Measurements from ENCODE around the gene TOMM22.
A peak's percentile ranks its signal among the peaks of the same experiment; 100 is the strongest.
"Not testable (repeated sequence)": the region's sequence is repeated elsewhere in the genome, so short reads cannot be mapped to it uniquely, and the experiment has no call there.

Gene TOMM22

DNA sequence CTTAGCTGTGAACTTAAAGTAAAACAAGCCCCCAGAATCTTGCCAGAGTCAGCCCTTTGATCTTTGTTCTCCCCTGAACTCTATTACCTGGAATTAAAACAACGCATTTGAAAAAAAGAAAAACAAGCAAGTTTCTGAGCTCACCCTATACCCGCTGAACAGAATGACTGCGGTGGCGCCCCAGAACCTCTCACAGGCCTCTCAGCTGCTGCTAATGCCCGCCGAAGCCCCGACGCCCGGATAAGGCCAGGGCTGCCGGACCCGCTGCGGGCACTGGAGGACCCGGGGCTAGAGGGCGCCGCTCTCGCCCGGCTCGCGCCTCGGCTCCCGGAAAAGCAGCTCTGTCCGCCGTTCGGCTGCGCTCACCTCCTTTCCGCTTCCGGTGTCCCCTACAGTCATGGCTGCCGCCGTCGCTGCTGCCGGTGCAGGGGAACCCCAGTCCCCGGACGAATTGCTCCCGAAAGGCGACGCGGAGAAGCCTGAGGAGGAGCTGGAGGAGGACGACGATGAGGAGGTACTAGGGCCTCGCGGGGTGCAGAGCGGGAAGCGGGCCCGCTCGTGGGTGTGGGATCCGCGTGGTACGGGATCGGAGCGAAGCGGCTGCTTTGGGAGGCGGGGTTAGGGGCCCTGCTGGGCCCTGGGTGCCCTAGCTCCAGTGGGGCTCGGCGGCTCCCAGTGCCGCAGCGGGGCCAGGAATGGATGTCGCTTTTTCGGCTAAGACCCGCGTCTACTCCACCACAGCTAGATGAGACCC is at the start of gene TOMM22:
TSS of gene TOMM22 (plus strand) at position 376 of the 754 bp plus-strand sequence. CDS start at position 398, 22 bp downstream.
- peak; percentile 87 to 99 (median 92) for DNase-seq
- intact Hi-C loops (cut with DNase I): loop anchor here (2.0 kb wide), 1 partner anchor 17 kb away; no protein-coding TSS in a partner anchor

DNA sequence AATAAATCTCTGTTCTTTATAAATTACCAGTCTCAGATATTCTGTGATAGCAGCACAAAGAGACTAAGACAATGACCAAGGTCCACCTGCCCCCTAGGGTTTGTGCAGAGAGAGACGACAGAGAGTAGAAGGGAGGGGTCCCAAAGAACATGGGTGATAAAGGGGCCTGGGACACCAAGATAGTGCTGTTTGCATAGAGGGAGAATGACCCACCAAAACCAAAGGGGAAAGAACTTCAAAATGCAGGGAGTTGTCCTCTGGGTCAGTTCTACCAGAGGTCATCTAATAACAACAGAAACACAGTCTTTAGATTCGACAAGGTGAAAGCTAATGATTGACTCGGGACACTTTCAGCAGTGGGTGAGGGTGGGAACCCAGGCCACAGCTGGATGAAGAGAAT is 49.2 kb upstream of the TOMM22 start:
- intact Hi-C loops (cut with DNase I): no loop called here
- no peak for DNase-seq

DNA sequence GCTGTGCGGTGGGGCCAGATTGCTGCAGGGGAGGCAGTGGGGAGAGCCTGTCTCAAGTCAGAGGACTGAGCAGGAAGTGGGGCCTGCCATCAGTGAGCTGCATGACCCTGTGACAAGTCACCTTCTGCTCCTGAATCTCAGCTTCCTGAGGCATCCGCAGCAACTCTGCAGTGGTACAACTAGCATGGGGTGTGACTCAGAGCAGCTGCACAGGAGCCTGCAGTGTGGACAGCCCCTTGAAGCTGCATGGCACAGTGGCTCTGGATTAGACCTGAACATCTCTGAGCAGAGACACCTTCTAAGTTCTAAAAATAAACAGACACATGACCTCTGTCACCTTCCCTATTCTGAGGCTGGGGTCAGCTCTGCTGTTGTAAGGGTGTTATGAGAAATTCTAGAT is 43.5 kb upstream of the TOMM22 start:
- intact Hi-C loops (cut with DNase I): no loop called here
- no peak for DNase-seq

DNA sequence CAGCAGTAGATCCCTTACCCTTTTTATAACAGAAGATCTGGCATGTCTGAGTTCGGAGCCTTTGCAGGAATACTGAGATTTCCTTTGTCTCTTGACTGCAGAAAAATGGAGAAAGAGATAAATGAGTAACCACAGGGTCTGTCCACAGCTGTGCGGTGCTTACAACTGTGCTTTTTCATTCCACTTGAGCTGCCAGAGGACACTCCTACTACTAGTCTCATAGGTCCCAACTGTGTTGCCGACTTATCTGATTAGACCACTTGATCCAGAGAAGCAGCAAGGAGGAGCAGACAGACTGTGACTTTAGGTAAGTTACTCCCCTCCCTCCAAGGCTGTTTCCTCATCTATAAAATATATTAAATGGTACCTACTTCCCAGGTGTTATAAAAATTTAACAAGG is 43.0 kb upstream of the TOMM22 start:
- DNase-seq: peak in 1 of 10 donors; percentile 37
- intact Hi-C loops (cut with DNase I): no loop called here

DNA sequence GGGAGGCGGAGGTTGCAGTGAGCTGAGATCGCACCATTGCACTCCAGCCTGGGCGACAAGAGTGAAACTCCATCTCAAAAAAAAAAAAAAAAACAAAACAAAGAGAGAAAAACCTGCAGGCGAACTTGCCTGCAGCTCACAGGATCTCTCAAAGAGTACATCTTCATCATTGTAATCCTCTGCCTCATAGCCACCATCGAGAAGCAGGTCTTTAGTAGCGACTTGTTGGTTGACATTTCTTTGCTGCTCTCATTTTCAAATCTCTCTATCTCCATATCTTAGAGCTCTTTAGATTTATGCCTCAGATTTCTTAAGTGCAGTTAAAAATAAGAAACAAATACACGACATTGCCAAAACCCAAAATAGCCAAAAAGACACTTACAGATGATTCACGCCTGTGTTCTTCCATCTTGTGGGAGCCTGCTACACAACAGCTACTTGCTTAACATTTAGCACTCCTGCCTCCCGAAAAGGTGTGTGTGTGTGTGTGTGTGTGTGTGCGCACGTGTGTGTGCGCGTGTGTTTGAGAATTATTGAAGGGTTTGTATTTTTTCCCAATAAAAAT is 40.2 kb upstream of the TOMM22 start:
- intact Hi-C loops (cut with DNase I): no loop called here
- peak in 1 of 10 donors; percentile 27 for DNase-seq

DNA sequence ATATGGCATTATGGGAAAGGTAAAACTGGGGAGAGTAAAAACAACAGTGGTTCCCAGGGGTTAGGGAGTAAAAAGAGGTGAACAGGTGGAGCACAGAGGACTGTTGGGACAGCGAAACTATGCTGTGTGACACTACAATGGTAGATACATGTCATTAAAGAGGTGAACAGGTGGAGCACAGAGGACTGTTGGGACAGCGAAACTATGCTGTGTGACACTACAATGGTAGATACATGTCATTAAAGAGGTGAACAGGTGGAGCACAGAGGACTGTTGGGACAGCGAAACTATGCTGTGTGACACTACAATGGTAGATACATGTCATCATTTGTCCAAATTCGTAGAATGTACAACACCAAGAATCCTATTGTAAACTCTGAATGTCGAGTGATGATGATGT is 37.5 kb upstream of the TOMM22 start:
- intact Hi-C loops (cut with DNase I): not testable (repeated sequence)

DNA sequence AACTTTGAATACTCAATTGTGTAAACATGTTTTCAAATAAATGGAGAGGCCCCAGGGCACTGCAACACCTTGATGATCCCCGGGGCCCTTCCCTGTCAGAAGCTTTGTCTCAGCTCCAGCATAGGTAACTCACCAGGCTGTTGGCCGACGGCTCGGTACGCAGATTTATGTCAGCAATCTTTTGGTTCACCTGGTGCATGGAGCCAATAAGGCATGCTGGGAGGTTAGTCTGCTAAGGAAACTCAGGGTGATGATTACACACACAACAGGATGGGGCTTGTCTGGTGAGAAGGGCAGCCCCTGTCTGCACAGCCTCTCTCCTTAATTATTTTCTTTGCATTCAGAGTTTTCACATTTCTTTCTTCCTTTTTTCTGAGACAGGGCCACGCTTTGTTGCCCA is 36.3 kb upstream of the TOMM22 start:
- DNase-seq: peak in 1 of 10 donors; percentile 55
- intact Hi-C loops (cut with DNase I): no loop called here

More for the DNA sequence above, 37.5 kb upstream of the TOMM22 start:
- not testable (repeated sequence) for DNase-seq

DNA sequence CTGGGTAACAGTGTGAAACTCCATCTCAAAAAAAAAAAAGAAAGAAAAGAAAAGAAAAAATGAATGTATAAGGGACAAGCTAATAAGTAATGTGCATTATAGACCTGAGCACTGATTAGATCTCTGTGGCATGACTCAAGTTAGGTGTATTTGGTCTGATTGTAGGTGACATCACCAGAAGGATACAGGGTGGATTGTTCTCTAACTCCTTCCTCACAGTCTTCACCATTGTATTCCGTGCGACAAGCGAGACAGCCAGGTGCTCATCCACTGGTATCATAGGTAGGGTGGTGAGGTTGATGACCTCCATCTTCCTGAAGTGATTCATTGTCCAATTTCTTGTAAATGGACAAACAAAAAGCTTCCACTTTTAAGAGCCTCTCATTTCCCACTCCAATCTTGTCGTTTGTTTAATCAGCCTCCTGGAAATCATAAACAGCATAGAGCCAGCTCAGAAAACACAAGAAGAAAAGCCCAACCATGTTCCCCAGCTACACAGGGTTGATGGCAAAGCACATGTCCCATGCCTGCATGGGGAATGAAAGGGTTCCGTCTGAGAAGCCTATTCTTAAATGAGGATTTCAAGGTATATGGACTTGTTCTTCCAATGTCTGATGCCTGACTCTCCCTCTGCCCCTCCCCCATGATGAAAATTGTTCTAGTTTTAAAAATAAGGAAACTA is 31.8 kb upstream of the TOMM22 start:
- intact Hi-C loops (cut with DNase I): no loop called here
- DNase-seq: no peak

DNA sequence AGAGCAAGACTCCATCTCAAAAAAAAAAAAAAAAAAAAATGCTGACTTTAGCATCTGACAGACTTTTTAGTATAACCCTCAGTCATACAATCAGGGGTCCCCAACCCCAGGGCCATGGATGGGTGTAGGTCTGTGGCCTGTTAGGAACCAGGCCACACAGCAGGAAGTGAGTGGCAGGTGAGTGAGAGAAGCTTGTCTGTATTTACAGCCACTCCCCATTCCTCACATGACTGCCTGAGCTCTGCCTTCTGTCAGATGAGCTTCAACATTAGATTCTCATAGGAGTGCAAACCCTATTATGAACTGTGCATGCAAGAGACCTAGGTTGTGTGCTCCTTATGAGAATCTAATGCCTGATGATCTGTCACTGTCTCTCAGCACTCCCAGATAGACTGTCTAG is 28.9 kb upstream of the TOMM22 start:
- intact Hi-C loops (cut with DNase I): no loop called here
- peak in 1 of 10 donors; percentile 37 for DNase-seq

DNA sequence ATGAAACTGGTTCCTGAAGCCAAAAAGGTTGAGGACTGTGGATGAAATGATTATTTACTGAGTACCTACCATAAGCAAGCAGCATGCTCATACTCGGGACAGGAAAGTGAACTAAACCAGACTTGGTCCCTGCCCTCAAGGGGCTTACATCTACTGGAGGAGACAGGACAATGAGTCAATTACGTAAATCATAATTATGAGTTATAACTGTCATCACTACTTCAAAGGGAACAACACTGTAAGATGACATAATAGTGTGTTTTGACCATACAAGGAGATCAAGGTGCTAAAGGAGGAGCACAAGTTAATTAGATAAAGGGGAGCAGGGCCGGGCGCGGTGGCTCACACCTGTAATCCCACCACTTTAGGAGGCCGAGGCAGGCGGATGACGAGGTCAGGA is 28.0 kb upstream of the TOMM22 start:
- intact Hi-C loops (cut with DNase I): no loop called here
- DNase-seq: no peak

DNA sequence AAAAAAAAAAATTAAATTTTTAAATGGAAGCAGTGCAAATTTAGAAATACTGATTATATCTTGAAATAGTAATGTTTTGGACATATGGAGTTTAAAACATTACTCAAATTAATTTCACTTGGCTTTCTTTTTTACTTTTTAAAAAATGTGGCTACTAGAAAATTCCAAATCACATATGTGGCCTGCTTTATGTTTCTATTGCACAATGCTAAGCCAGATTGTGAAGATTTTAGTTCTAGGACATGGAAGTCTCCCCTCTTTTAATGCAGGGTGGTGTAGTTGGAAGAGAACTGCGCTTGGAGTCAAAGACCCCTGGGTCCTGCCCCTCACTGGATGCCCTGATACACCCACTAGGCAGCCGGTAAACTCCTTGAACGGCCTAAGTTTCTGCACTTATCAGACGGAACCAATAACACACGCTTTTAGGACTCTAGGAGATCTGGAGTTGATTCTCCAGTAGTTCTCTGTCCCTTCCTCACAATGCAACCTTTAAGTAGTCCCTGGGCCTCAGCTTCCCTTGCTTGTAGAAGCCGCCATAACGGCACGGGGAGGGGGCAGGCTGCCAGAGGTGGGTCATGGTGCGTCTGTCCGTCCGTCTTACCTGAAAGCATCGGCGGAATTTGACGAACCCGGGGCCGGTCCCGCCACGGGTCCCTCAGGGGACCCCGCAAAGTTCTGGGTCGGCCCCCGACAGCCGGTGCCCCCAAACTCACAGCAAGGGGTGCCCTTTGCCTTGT is 26.1 kb upstream of the TOMM22 start:
- DNase-seq: no peak
- intact Hi-C loops (cut with DNase I): loop anchor here (5.0 kb wide), 1 partner anchor 153 kb away; no protein-coding TSS in a partner anchor

DNA sequence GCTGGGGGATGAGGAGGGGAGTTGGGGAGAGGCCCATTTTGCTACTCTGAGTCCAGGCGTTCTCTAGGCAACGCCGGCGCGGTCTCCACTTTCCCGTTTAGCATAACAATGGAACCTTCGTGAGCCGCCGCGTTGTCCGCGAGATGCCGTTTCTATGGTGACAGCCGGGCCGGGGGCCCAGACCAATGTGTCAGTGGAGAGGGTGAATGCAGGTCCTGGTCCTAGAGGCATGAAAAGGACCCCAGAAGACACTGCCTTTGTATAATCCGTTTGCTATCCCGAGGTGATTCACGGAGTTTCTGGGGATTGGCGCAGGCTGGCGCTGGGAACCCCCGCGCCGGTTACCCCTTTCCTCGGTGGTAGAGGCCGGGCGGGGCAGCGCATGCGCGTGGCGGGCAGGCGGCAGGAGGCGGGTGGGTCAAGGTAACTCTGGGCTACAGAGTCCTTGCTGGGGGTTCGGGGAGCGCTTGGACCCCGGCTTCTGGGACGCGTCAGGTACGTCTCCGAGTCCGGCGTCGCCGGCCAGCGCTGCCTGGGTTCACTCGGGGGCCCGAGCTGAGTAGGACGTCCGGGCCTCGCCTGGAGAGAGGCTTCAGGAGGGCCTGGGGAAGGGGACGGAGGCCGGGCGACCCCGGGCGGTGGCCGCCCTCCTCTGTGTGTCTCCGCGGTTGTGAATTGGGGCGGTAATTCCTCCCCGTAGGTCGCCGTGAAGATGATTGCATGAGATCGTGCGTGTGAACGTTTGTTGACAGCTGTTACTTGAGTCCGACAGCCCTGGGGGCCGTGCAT is 25.3 kb upstream of the TOMM22 start, which contains the start of the genes CBY1 and FAM227A:
TSS of gene CBY1 (plus strand) at position 383 of the 789 bp plus-strand sequence. CDS start 11,417 bp downstream, outside the sequence.
TSS of gene FAM227A (minus strand) at position 137 of the 789 bp plus-strand sequence. CDS start 6,224 bp downstream, outside the sequence.
- intact Hi-C loops (cut with DNase I): loop anchor here (5.0 kb wide), 1 partner anchor 154 kb away; no protein-coding TSS in a partner anchor

DNA sequence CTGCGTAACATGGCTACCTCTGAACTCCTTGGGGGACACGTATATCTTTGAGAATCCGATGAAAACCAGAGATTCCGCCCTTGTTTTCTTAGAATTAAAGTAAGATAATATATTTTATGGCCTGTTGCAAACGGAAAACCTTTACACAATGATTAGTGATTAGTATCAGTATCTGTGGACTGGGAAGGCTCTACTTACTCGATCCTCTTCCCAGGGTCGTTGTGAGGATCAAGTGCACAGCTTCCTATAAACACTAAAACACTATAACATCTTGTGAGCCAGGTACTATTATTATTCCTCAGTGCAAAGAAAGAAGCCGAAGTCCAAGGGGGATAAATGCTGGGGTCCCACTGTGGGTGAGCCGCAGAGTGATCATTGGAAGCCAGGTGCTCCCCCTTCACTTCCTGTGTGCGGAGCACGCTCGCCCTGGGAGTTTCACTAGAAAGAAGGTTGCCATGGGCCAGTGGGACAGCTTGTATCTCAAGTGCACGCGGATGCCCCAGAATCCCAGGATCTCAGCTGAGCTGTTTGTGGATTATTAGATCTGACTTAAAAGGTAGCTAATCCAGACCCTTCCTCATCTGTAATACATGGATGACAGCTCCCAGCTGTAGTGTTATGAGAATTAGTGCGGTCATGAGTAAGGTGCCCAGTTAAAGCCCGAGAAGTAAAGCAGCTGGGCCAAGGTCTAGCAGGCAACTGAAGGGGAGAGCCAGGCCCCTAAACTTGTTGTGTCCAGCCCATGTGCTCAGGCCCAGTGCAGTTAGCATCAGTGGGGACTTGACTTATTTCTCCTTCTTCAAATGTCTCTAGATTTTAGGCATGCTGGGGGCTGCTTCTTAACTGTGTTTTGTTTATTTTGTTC is 24.5 kb upstream of the TOMM22 start:
- peak in 1 of 10 donors; percentile 50 for DNase-seq
- intact Hi-C loops (cut with DNase I): loop anchor here (5.0 kb wide), 1 partner anchor 155 kb away; no protein-coding TSS in a partner anchor

More for the DNA sequence above, 25.3 kb upstream of the TOMM22 start, which contains the start of the genes CBY1 and FAM227A:
- DNase-seq: peak; percentile 80 to 98 (median 90)

DNA sequence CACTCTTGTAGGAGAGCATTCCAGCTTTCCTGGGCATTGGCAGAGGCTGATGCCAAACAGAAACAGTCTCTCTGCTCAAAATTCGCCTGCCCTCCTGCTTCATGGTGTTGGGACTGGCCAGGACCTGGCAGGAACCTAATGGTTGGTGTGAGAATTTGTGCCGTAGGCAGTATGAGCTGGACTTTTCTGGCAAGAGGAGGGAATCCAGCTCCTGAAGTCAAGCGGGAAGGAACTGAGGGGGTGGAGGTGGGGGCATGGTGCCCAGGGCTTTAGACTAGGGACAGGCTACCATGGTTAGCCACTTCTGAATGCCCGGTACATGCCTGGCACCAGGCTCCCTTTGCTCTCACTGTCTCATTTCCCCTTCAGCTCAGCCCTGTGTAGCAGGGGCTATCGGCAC is 6.9 kb upstream of the TOMM22 start:
- intact Hi-C loops (cut with DNase I): no loop called here
- DNase-seq: peak in 5 of 10 donors; percentile 13 to 82 (median 19)

DNA sequence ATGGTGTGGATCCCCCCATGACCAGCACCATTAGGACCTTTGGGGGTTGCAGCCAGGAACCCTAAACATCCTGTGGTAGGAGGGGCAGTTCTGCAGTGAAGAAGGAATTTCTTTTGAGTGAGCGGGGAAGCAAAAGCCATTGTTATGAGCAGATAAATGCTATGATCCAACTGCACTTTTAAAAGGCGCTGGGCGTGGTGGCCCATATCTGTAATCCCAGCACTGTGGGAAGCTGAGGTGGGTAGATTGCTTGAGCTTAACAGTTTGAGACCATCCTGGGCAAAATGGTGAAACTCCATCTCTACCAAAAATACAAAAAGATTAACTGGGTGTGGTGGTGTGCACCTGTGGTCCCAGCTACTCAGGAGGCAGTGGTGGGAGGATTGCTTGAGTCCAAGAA is 5.9 kb upstream of the TOMM22 start:
- DNase-seq: peak in 1 of 10 donors; percentile 32
- intact Hi-C loops (cut with DNase I): no loop called here

DNA sequence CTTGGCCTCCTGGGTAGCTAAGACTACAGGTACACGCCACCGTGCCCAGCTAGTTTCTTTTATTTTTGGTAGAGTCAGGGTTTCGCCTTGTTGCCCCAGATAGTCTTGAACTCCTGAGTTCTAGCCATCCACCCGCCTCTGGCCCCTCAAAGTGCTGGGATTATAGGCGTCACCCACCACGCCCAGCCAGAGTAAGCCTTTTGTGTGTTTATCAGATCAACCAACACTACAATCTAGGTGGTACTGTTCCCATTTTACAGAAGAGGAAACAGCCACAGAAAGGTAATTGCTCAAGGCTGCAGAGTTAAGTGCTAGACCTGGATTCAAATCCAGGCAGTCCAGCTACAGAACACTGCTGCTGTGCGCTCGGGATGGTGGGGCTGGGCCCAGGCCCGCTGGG is 3.1 kb downstream of the TOMM22 start:
- no peak for DNase-seq
- intact Hi-C loops (cut with DNase I): no loop called here

DNA sequence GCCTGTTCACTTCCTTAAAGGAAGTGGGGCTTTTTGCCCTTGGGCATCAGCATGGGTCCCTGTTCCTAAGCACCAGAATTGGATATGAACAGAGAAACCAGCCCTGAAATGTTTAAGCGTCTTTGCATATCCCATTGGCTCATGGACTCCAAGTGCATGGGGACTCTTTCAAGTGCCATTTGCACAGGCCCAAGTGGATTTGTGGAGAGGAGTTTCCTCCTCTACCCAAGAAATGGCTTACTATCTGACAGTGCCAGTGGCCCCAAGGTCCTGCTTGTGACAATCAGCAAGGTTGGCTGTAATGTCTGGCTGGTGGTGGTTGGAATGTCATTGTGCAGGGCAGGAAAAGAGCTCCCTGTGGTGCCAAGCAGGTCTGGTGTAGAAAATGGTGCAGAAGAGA is 4.0 kb downstream of the TOMM22 start:
- DNase-seq: no peak
- intact Hi-C loops (cut with DNase I): no loop called here

DNA sequence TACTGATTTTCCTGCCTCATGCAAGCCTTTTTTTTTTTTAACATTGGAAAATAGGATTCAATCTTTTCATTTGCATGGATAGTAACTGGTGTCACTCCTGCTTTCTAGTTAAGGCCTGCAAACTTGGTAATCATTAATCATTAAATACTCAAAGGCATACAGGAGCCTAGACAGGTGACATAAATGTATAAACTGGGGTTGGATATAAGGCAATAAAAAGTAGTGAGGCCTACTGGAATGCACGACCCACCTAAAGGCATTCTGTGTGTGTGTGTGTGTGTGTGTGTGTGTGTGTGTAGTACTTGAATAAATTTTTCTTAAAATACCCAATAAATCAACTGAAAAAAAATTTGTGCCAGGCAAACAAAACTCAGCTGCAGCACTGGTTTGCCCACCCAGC is 7.9 kb downstream of the TOMM22 start:
- intact Hi-C loops (cut with DNase I): no loop called here

More for the DNA sequence above, 7.9 kb downstream of the TOMM22 start:
- no peak for DNase-seq

All from posterior cingulate gyrus (tissue), 11 donors.